CD4-positive, alpha-beta T cell treated with Interleukin-12 subunit alpha and Interleukin-12 subunit beta, for 1 hour (primary cell): ENCODE data around the gene PLK5.
"Not testable (repeated sequence)": the region's sequence is repeated elsewhere in the genome, so short reads cannot be mapped to it uniquely, and the experiment has no call there.

Experiments used
- DNase-seq: peaks from one replicate; pipeline ENCODE4 v3.0.0-alpha.2; 2020

Gene PLK5

GRCh38 chr19:1526066-1526778 lies 2.3 kb downstream of the PLK5 start:
- no peak for DNase-seq

- no peak for DNase-seq
Measured at GRCh38 chr19:1526979-1527649, 3.2 kb downstream of the PLK5 start.

GRCh38 chr19:1527650-1528309 lies 3.9 kb downstream of the PLK5 start:
- DNase-seq, result no peak

GRCh38 chr19:1528596-1529429 lies 4.9 kb downstream of the PLK5 start:
- no peak for DNase-seq

GRCh38 chr19:1529430-1529816 lies 5.5 kb downstream of the PLK5 start:
- DNase-seq, result no peak

- not testable (repeated sequence) for DNase-seq
Measured at GRCh38 chr19:1530856-1531255, 7.0 kb downstream of the PLK5 start.

- DNase-seq, result no peak
Measured at GRCh38 chr19:1531587-1531986, 7.7 kb downstream of the PLK5 start.

- DNase-seq, result no peak
Measured at GRCh38 chr19:1532003-1532402, 8.1 kb downstream of the PLK5 start.

GRCh38 chr19:1533510-1534150 lies 9.8 kb downstream of the PLK5 start:
- no peak for DNase-seq

GRCh38 chr19:1534972-1535371 lies 11.1 kb downstream of the PLK5 start:
- no peak for DNase-seq

- not testable (repeated sequence) for DNase-seq
Measured at GRCh38 chr19:1535699-1536098, 11.8 kb downstream of the PLK5 start.

GRCh38 chr19:1538978-1539377 lies 15.1 kb downstream of the PLK5 start:
- no peak for DNase-seq

GRCh38 chr19:1539749-1540148 lies 15.9 kb downstream of the PLK5 start:
- DNase-seq, result not testable (repeated sequence)

GRCh38 chr19:1540365-1540925 lies 16.6 kb downstream of the PLK5 start:
- DNase-seq, result no peak

GRCh38 chr19:1549332-1549945 lies 25.6 kb downstream of the PLK5 start:
- no peak for DNase-seq

GRCh38 chr19:1551068-1552040 lies 27.5 kb downstream of the PLK5 start:
- no peak for DNase-seq

- DNase-seq, result no peak
Measured at GRCh38 chr19:1553415-1553814, 29.5 kb downstream of the PLK5 start.

GRCh38 chr19:1554968-1555367 lies 31.1 kb downstream of the PLK5 start:
- no peak for DNase-seq

GRCh38 chr19:1555487-1556389 lies 31.9 kb downstream of the PLK5 start:
- DNase-seq, result no peak
